Loucy (cell line): Measurements from ENCODE around the gene UGT1A1.

Source experiments
- CTCF ChIP-seq: fragments of 200-600 bp; sonication (generic); conservative IDR thresholded peaks from 2 replicates; pipeline ENCODE4 v1.5.1; 2014; ENCODE audit warnings: mild to moderate bottlenecking, antibody characterized with exemption, low read length
- EZH2phosphoT487 ChIP-seq: fragments of 200-600 bp; IDR thresholded peaks from 2 replicates; pipeline ENCODE4 v1.6.1; 2018; ENCODE audit warnings: antibody characterized with exemption, mild to moderate bottlenecking, moderate library complexity, borderline replicate concordance

GRCh38 chr2:233780771-233781170, 20.7 kb downstream of the UGT1A1 start:
- TF ChIP-seq CTCF (no peak), EZH2phosphoT487 (no peak)
